Measurements from ENCODE around the gene RMDN2.

GRCh38 chr2:37896319-37896718, 28.8 kb upstream of the RMDN2 start:
- no peak for TF ChIP-seq CTCF (IDR thresholded peaks at IDR 0.05)
- TF ChIP-seq POLR2A (IDR thresholded peaks at IDR 0.05): no peak
